Fibroblast of skin of back (primary cell): ENCODE data around the gene MYL6B.

Experiments
- DNase-seq: peaks from one replicate; pipeline ENCODE4 v3.0.0-alpha.2; 2013

The MYL6B gene

GRCh38 chr12:56153678-56154065 lies 1.3 kb downstream of the MYL6B start:
- no peak for DNase-seq

- DNase-seq, result no peak
These were observed 1.9 kb downstream of the MYL6B start for GRCh38 chr12:56154246-56154771.

- DNase-seq, result no peak
These were observed 2.4 kb downstream of the MYL6B start for GRCh38 chr12:56154818-56155217.

- no peak for DNase-seq
These were observed 3.0 kb downstream of the MYL6B start for GRCh38 chr12:56155256-56155845.

- DNase-seq, result peak; percentile 48
These were observed 4.2 kb downstream of the MYL6B start for GRCh38 chr12:56156464-56157200.

GRCh38 chr12:56157201-56158028 lies 5.0 kb downstream of the MYL6B start:
- peak; percentile 91 for DNase-seq

- peak; percentile 98 for DNase-seq
These were observed 5.9 kb downstream of the MYL6B start, which contains the start of gene MYL6 for GRCh38 chr12:56158029-56158925. MYL6 (plus strand) TSS chr12:56158359; CDS start chr12:56158402, 43 bp downstream.

- peak; percentile 89 for DNase-seq
These were observed 6.6 kb downstream of the MYL6B start for GRCh38 chr12:56158926-56159461.

- DNase-seq, result no peak
These were observed 7.2 kb downstream of the MYL6B start for GRCh38 chr12:56159482-56160192.

GRCh38 chr12:56160193-56160763 lies 7.9 kb downstream of the MYL6B start:
- DNase-seq, result peak; percentile 53

- DNase-seq, result no peak
These were observed 8.7 kb downstream of the MYL6B start for GRCh38 chr12:56160894-56161689.

- no peak for DNase-seq
These were observed 9.4 kb downstream of the MYL6B start for GRCh38 chr12:56161690-56162351.

- peak; percentile 16 for DNase-seq
These were observed 10.3 kb downstream of the MYL6B start for GRCh38 chr12:56162468-56163290.

GRCh38 chr12:56163533-56164344 lies 11.4 kb downstream of the MYL6B start:
- DNase-seq, result peak; percentile 12

GRCh38 chr12:56164345-56164729 lies 11.9 kb downstream of the MYL6B start:
- no peak for DNase-seq

GRCh38 chr12:56165369-56165768 lies 13.0 kb downstream of the MYL6B start:
- no peak for DNase-seq

GRCh38 chr12:56169229-56169759 lies 16.9 kb downstream of the MYL6B start:
- DNase-seq, result no peak
